GM18520 (cell line): Measurements from ENCODE around the gene CASP12.

ENCODE experiments used
- ATAC-seq: cut with Tn5 transposase; IDR thresholded peaks from one replicate; pipeline ENCODE4 v1.9.1; 2021; ENCODE audit not compliant: unreplicated experiment

The CASP12 gene

GRCh38 chr11:104841185-104841584 is 57.1 kb downstream of the CASP12 start:
- no peak for ATAC-seq

DNA sequence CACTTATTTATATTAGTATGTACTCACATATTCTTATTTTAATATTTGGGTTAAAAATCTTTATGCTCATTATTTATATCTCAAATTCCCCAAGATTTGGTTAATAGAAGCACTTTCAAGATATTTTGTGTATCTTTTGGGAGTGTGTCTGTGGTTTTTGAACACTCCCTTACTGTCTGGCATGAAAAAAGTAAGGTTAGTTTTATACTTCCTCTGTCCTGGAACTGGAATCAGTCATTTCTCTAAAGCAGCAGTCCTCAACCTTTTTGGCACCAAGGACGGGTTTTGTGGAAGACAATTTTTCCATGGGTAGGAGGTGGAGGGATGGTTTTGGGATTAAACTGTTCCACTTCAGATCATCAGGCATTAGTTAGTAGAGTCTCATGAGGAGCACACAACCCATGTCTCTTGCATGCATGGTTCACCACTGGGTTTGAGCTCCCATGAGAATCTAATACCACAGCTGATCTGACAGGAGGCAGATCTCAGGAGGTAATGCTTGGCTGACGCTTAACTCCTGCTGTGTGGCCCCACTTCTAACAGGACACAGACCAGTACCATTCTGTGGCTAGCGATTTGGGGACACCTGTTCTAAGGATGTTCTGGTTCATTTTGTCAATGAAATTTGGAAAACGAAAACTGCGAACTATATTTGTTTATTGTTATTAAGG is 60.2 kb downstream of the CASP12 start:
- ATAC-seq: no peak

GRCh38 chr11:104836691-104837090 is 61.6 kb downstream of the CASP12 start:
- no peak for ATAC-seq
